ENCODE results near the gene LMAN1L.

The LMAN1L gene

DNA sequence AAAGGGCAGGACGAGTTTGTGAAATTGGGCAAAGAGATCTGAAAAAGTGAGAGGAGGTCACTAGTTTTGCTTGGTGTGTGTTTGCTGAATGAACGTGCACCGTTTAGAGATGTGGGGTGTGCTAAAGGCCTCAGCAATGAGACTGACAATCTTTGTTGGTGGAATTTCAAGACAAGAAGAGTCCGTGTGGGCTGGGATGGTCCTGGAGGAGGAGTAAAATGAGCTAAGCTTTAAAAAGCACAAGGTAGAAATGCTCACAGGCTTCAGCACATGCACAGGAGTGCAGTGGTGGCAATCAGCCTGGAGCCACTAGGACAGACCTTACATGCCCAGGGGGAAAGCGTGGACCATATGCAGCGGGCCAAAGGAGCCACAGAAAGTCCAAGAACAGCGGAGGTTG lies 12.3 kb downstream of the LMAN1L start:
- no peak overlapping the region for H2BK5ac ChIP-seq (ENCODE audit: low read length)
- no peaks in the 10 kb centered on the region for H3K9me3 ChIP-seq (replicated peaks in 1 of 2; ENCODE audit: control insufficient read depth in 2 of 2, insufficient read depth in 1 of 2, low read depth in 1 of 2, low read length in 2 of 2)
- H2BK15ac ChIP-seq (ENCODE audit: low read length), result no peak overlapping the region
- no peak overlapping the region for H3K23ac ChIP-seq (ENCODE audit: low read depth, low read length, poor library complexity)
- no peak overlapping the region for H3K4ac ChIP-seq (ENCODE audit: low read length)
- no peaks in the 10 kb centered on the region for H3K79me1 ChIP-seq (ENCODE audit: low read depth, low read length)
- H2AFZ ChIP-seq (ENCODE audit: low read length), result no peak overlapping the region
- H4K8ac ChIP-seq (ENCODE audit: low read depth, low read length), result no peak overlapping the region
- H3K4me2 ChIP-seq (ENCODE audit: insufficient read depth, low read length, poor library complexity, severe bottlenecking), result no peak overlapping the region
- no peak overlapping the region for H3K4me3 ChIP-seq (ENCODE audit: low read length in 2 of 2)
- H3K18ac ChIP-seq (ENCODE audit: low read length), result no peak overlapping the region
- H3K14ac ChIP-seq (ENCODE audit: low read length), result no peak overlapping the region
- no peak overlapping the region for H2BK12ac ChIP-seq (ENCODE audit: low read length)
- H2BK120ac ChIP-seq (ENCODE audit: low read depth, low read length), result no peak overlapping the region
- H3K4me1 ChIP-seq (ENCODE audit: control insufficient read depth in 2 of 2, insufficient read depth in 1 of 2, low read depth in 1 of 2, low read length in 2 of 2), result peaks cover 5 to 12% of the 10 kb centered on the region in 2 donors
- H3K36me3 ChIP-seq (replicated peaks in 1 of 2; ENCODE audit: control insufficient read depth in 2 of 2, insufficient read depth in 2 of 2, low read length in 2 of 2), result no peaks in the 10 kb centered on the region
- WGBS, 2 donors (ENCODE audit: extremely low coverage in 2 of 2, insufficient read length in 2 of 2, insufficient replicate concordance in 1 of 2), result no CpG with 5 or more reads among the region's 7 CpGs
- no peak overlapping the region for H4K91ac ChIP-seq (ENCODE audit: low read depth, low read length, poor library complexity)
- no peak overlapping the region for H2AK5ac ChIP-seq (ENCODE audit: low read depth, low read length)
- H3K9ac ChIP-seq (ENCODE audit: low read depth, low read length, poor library complexity), result no peak overlapping the region
- no peak for DNase-seq (ENCODE audit: low spot score)
- no peak overlapping the region for H3K27ac ChIP-seq (replicated peaks; ENCODE audit: low read length)
- peaks cover 0 to 93% (median 28%) of the 10 kb centered on the region in 3 experiments for H3K27me3 ChIP-seq (ENCODE audit: control insufficient read depth in 3 of 3, insufficient read depth in 3 of 3, low read depth in 1 of 3, low read length in 3 of 3)

DNA sequence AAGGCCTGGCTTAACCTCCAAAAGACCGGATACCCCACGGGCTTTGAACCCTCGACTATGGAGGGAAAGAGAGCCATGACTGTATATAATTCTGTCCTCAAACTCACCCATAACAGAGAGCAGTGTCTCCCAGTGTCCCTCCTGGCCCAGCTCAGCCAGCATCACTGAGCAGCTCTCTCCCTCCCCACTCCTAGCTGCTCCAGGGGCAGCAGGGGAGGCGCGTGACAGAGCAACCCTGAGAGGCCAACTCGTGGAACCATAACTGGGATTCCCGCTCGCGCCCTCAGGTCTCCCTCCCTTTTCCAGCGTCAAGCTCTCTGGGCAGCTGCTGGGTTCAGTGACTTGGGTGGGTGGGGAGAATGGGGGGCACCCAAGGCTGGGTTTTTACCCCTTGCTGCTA lies 13.2 kb downstream of the LMAN1L start:
- no peaks in the 10 kb centered on the region for H3K36me3 ChIP-seq (replicated peaks in 1 of 2; ENCODE audit: control insufficient read depth in 2 of 2, insufficient read depth in 2 of 2, low read length in 2 of 2)
- H3K18ac ChIP-seq (ENCODE audit: low read length), result no peak overlapping the region
- no peak overlapping the region for H2BK15ac ChIP-seq (ENCODE audit: low read length)
- no peak overlapping the region for H3K23ac ChIP-seq (ENCODE audit: low read depth, low read length, poor library complexity)
- no peak overlapping the region for H3K4me3 ChIP-seq (ENCODE audit: low read length in 2 of 2)
- H3K14ac ChIP-seq (ENCODE audit: low read length), result no peak overlapping the region
- H4K91ac ChIP-seq (ENCODE audit: low read depth, low read length, poor library complexity), result no peak overlapping the region
- H4K8ac ChIP-seq (ENCODE audit: low read depth, low read length), result no peak overlapping the region
- no CpG with 5 or more reads among the region's 10 CpGs for WGBS, 2 donors (ENCODE audit: extremely low coverage in 2 of 2, insufficient read length in 2 of 2, insufficient replicate concordance in 1 of 2)
- no peaks in the 10 kb centered on the region for H3K9me3 ChIP-seq (replicated peaks in 1 of 2; ENCODE audit: control insufficient read depth in 2 of 2, insufficient read depth in 1 of 2, low read depth in 1 of 2, low read length in 2 of 2)
- H3K9ac ChIP-seq (ENCODE audit: low read depth, low read length, poor library complexity), result peak overlapping the region; percentile 9
- H3K27ac ChIP-seq (replicated peaks; ENCODE audit: low read length), result no peak overlapping the region
- H2BK120ac ChIP-seq (ENCODE audit: low read depth, low read length), result no peak overlapping the region
- no peak overlapping the region for H3K4ac ChIP-seq (ENCODE audit: low read length)
- H2AK5ac ChIP-seq (ENCODE audit: low read depth, low read length), result no peak overlapping the region
- no peak for DNase-seq (ENCODE audit: low spot score)
- H3K4me1 ChIP-seq (ENCODE audit: control insufficient read depth in 2 of 2, insufficient read depth in 1 of 2, low read depth in 1 of 2, low read length in 2 of 2), result peaks cover 3 to 11% of the 10 kb centered on the region in 2 donors
- peaks cover 0 to 93% (median 28%) of the 10 kb centered on the region in 3 experiments for H3K27me3 ChIP-seq (ENCODE audit: control insufficient read depth in 3 of 3, insufficient read depth in 3 of 3, low read depth in 1 of 3, low read length in 3 of 3)
- H2AFZ ChIP-seq (ENCODE audit: low read length), result no peak overlapping the region
- no peaks in the 10 kb centered on the region for H3K79me1 ChIP-seq (ENCODE audit: low read depth, low read length)
- no peak overlapping the region for H2BK12ac ChIP-seq (ENCODE audit: low read length)
- H2BK5ac ChIP-seq (ENCODE audit: low read length), result no peak overlapping the region
- H3K4me2 ChIP-seq (ENCODE audit: insufficient read depth, low read length, poor library complexity, severe bottlenecking), result no peak overlapping the region

DNA sequence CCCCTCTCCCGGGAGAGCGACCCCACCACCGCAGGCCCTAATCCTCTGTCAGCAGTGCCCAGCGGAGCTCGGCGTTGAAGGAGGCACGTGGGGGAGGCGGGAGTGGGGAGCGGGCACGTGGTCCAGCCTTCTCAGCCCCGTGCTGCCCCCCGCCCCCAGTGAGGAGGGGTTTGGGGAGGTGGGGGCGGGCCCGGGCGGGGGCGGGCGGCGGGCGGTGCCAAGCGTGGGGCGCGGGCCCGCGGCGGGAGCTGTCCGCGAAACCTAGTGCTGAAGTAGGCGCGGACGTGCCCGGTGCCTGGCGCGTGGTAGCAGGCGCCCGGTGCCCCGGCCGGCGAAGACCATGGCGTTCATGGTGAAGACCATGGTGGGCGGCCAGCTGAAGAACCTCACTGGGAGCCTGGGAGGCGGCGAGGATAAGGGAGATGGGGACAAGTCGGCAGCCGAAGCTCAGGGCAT lies 13.8 kb downstream of the LMAN1L start, which contains the start of gene CPLX3:
CPLX3 (plus strand) TSS at position 264 of the 456 bp plus-strand sequence; CDS start at position 341, 77 bp downstream.
- Histone ChIP-seq H3K27ac (replicated peaks; ENCODE audit: low read length) (no peak within 1 kb of the TSS), H3K4ac (ENCODE audit: low read length) (no peak within 1 kb of the TSS), H3K4me2 (ENCODE audit: insufficient read depth, low read length, poor library complexity, severe bottlenecking) (no peak within 1 kb of the TSS), H4K91ac (ENCODE audit: low read depth, low read length, poor library complexity) (no peak within 1 kb of the TSS), H3K4me1 (ENCODE audit: control insufficient read depth in 2 of 2, insufficient read depth in 1 of 2, low read depth in 1 of 2, low read length in 2 of 2) (peaks cover 3 to 6% of the 10 kb centered on the region in 2 donors), H3K27me3 (ENCODE audit: control insufficient read depth in 3 of 3, insufficient read depth in 3 of 3, low read depth in 1 of 3, low read length in 3 of 3) (peaks cover 0 to 93% (median 28%) of the 10 kb centered on the region in 3 experiments), H3K23ac (ENCODE audit: low read depth, low read length, poor library complexity) (no peak within 1 kb of the TSS), H3K36me3 (replicated peaks in 1 of 2; ENCODE audit: control insufficient read depth in 2 of 2, insufficient read depth in 2 of 2, low read length in 2 of 2) (no peaks in the 10 kb centered on the region), H3K4me3 (ENCODE audit: low read length in 2 of 2) (no peak within 1 kb of the TSS), H2BK12ac (ENCODE audit: low read length) (no peak within 1 kb of the TSS), H2BK120ac (ENCODE audit: low read depth, low read length) (no peak within 1 kb of the TSS), H3K18ac (ENCODE audit: low read length) (peak within 1 kb of the TSS; percentile 49), H2BK5ac (ENCODE audit: low read length) (no peak within 1 kb of the TSS), H3K79me1 (ENCODE audit: low read depth, low read length) (no peaks in the 10 kb centered on the region), H3K9me3 (replicated peaks in 1 of 2; ENCODE audit: control insufficient read depth in 2 of 2, insufficient read depth in 1 of 2, low read depth in 1 of 2, low read length in 2 of 2) (no peaks in the 10 kb centered on the region), H2BK15ac (ENCODE audit: low read length) (no peak within 1 kb of the TSS), H2AK5ac (ENCODE audit: low read depth, low read length) (no peak within 1 kb of the TSS), H4K8ac (ENCODE audit: low read depth, low read length) (no peak within 1 kb of the TSS), H3K9ac (ENCODE audit: low read depth, low read length, poor library complexity) (peak within 1 kb of the TSS; percentile 9), H3K14ac (ENCODE audit: low read length) (no peak within 1 kb of the TSS), H2AFZ (ENCODE audit: low read length) (no peak within 1 kb of the TSS)
- no CpG with 5 or more reads among the region's 44 CpGs for WGBS, 2 donors (ENCODE audit: extremely low coverage in 2 of 2, insufficient read length in 2 of 2, insufficient replicate concordance in 1 of 2)
- DNase-seq (ENCODE audit: low spot score), result peak; percentile 53

DNA sequence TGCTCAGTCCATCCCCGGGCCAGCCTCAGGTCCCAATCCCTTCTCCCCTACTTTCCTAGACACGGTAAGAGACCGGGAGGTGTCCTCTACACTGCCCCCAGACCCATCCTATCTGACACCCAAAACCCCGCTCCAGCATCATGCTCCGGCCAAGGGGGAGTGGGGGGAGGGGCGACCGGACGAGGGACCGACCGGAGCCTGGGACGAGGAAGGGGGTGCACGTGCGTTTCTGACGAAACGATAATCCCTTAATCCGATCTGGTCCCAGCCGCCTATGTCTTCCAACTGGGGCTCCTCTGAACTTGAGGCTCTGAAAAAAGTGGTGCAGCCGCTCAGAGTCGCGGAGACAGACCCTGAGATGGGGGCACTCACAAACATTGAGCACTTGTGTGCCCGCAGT lies 14.3 kb downstream of the LMAN1L start:
- no peaks in the 10 kb centered on the region for H3K79me1 ChIP-seq (ENCODE audit: low read depth, low read length)
- H2BK5ac ChIP-seq (ENCODE audit: low read length), result no peak overlapping the region
- no peak overlapping the region for H2BK15ac ChIP-seq (ENCODE audit: low read length)
- DNase-seq (ENCODE audit: low spot score), result no peak
- no peaks in the 10 kb centered on the region for H3K36me3 ChIP-seq (replicated peaks in 1 of 2; ENCODE audit: control insufficient read depth in 2 of 2, insufficient read depth in 2 of 2, low read length in 2 of 2)
- H2BK120ac ChIP-seq (ENCODE audit: low read depth, low read length), result no peak overlapping the region
- H3K4me3 ChIP-seq (ENCODE audit: low read length in 2 of 2), result no peak overlapping the region
- H3K27ac ChIP-seq (replicated peaks; ENCODE audit: low read length), result no peak overlapping the region
- no peak overlapping the region for H4K8ac ChIP-seq (ENCODE audit: low read depth, low read length)
- no peak overlapping the region for H2AK5ac ChIP-seq (ENCODE audit: low read depth, low read length)
- no peak overlapping the region for H3K4ac ChIP-seq (ENCODE audit: low read length)
- no peak overlapping the region for H2BK12ac ChIP-seq (ENCODE audit: low read length)
- H3K4me2 ChIP-seq (ENCODE audit: insufficient read depth, low read length, poor library complexity, severe bottlenecking), result no peak overlapping the region
- no peak overlapping the region for H3K14ac ChIP-seq (ENCODE audit: low read length)
- WGBS, 2 donors (ENCODE audit: extremely low coverage in 2 of 2, insufficient read length in 2 of 2, insufficient replicate concordance in 1 of 2), result no CpG with 5 or more reads among the region's 21 CpGs
- no peak overlapping the region for H2AFZ ChIP-seq (ENCODE audit: low read length)
- H3K27me3 ChIP-seq (ENCODE audit: control insufficient read depth in 3 of 3, insufficient read depth in 3 of 3, low read depth in 1 of 3, low read length in 3 of 3), result peaks cover 0 to 90% (median 28%) of the 10 kb centered on the region in 3 experiments
- no peaks in the 10 kb centered on the region for H3K9me3 ChIP-seq (replicated peaks in 1 of 2; ENCODE audit: control insufficient read depth in 2 of 2, insufficient read depth in 1 of 2, low read depth in 1 of 2, low read length in 2 of 2)
- peaks cover 0 to 3% of the 10 kb centered on the region in 2 donors for H3K4me1 ChIP-seq (ENCODE audit: control insufficient read depth in 2 of 2, insufficient read depth in 1 of 2, low read depth in 1 of 2, low read length in 2 of 2)
- no peak overlapping the region for H4K91ac ChIP-seq (ENCODE audit: low read depth, low read length, poor library complexity)
- no peak overlapping the region for H3K23ac ChIP-seq (ENCODE audit: low read depth, low read length, poor library complexity)
- no peak overlapping the region for H3K9ac ChIP-seq (ENCODE audit: low read depth, low read length, poor library complexity)
- H3K18ac ChIP-seq (ENCODE audit: low read length), result no peak overlapping the region
